NT2/D1 (cell line): ENCODE data around the gene CAPN12.

ENCODE experiments used
- DNase-seq: peaks from one replicate; pipeline ENCODE4 v3.0.0-alpha.2; 2011; ENCODE audit warnings: low read depth, low spot score
- H3K27me3 ChIP-seq: 2 replicates; pipeline ENCODE4 v1.6.0; 2011; ENCODE audit warnings: mild to moderate bottlenecking; ENCODE audit not compliant: insufficient read length, insufficient read depth
- H3K36me3 ChIP-seq: 2 replicates; pipeline ENCODE4 v1.6.1; 2011; ENCODE audit warnings: mild to moderate bottlenecking, low read length, mixed read lengths; ENCODE audit not compliant: insufficient read depth, insufficient read length
- H3K4me1 ChIP-seq: 2 replicates; pipeline ENCODE4 v1.5.1; 2011; ENCODE audit not compliant: insufficient read depth, insufficient read length
- H3K4me3 ChIP-seq: 2 replicates; pipeline ENCODE4 v1.5.1; 2011; ENCODE audit warnings: low read depth; ENCODE audit not compliant: insufficient read length
- H3K9ac ChIP-seq: 2 replicates; pipeline ENCODE4 v1.6.0; 2011; ENCODE audit warnings: low read depth; ENCODE audit not compliant: insufficient read length
- H3K9me3 ChIP-seq: 2 replicates; pipeline ENCODE4 v1.5.1; 2011; ENCODE audit warnings: mild to moderate bottlenecking, low read length; ENCODE audit not compliant: insufficient read depth
- SUZ12 ChIP-seq: IDR thresholded peaks from 2 replicates; pipeline ENCODE4 v1.6.1; 2011; ENCODE audit not compliant: insufficient read length, insufficient read depth; ENCODE audit errors: extremely low read depth
- YY1 ChIP-seq: IDR thresholded peaks from 2 replicates; pipeline ENCODE4 v1.6.1; 2011; ENCODE audit not compliant: insufficient read length, insufficient read depth
- ZNF274 ChIP-seq: IDR thresholded peaks from 2 replicates; pipeline ENCODE4 v1.6.1; 2011; ENCODE audit warnings: mild to moderate bottlenecking, low read depth, low read length

The CAPN12 gene

GRCh38 chr19:38745316-38745715 is 1.0 kb upstream of the CAPN12 start:
- H3K9ac ChIP-seq = peak overlapping the region; percentile 4
- no peaks in the 10 kb centered on the region for H3K9me3 ChIP-seq
- H3K36me3 ChIP-seq = no peaks in the 10 kb centered on the region
- H3K27me3 ChIP-seq = peaks cover 6% of the 10 kb centered on the region
- no peak for DNase-seq
- TF ChIP-seq SUZ12 (no peak), ZNF274 (no peak), YY1 (no peak)
- H3K4me3 ChIP-seq = no peak overlapping the region
- no peaks in the 10 kb centered on the region for H3K4me1 ChIP-seq

DNA sequence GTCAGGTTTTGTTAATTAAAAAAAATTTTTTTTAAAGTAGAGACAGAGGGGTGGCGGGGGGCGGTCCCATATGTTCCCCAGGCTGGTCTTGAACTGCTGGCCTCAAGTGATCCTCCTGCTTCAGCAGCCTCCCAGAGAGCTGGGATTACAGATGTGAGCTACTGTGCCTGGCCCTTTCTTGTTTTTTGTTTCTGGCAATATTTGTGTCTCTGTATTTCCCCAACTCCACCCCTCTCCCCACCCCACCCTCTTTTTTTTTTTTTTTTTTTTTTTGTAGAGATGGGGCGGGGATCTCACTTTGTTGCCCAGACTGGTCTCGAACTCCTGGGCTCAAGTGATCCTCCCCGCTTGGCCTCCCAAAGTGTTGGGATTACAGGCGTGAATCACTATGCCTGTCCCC is 600 bp upstream of the CAPN12 start:
- Histone ChIP-seq H3K4me1 (no peaks in the 10 kb centered on the region), H3K9me3 (no peaks in the 10 kb centered on the region), H3K9ac (no peak overlapping the region), H3K27me3 (peaks cover 6% of the 10 kb centered on the region), H3K4me3 (no peak overlapping the region), H3K36me3 (no peaks in the 10 kb centered on the region)
- DNase-seq = no peak
- no peak for TF ChIP-seq SUZ12
- no peak for TF ChIP-seq YY1
- TF ChIP-seq ZNF274 = no peak

DNA sequence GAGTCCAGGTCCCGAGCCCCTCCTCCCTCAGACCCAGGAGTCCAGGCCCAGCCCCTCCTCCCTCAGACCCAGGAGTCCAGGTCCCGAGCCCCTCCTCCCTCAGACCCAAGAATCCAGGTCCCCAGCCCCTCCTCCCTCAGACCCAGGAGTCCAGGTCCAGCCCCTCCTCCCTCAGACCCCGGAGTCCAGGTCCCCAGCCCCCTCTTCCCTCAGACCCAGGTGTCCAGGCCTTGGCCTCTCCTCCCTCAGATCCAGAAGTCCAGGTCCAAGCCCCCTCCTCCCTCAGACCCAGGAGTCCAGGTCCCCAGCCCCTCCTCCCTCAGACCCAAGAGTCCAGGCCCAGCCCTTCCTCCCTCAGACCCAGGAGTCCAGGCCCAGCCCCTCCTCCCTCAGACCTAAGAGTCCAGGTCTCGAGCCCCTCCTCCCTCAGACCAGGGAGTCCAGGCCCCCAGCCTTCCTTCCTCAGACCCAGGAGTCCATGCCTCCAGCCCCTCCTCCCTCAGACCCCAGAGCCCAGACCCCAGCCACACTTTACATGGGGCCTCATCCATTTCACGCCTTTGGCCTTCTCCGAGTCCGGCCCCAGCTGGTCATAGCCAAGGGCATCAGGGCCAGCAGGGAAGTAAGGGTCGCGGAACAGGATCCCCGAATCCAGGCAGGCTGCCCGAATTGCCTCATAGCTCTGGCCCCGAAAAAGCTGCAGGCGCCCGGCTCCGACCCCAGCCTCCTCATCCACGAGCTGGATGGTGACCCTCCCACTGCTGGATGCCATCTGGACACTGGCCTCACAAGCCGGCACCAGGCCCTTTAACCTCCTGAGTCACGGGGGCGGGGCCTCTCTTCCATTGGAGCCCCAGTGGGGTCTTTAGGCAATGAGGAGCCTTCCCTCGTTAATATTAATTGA is 628 bp downstream of the CAPN12 start:
- Histone ChIP-seq H3K9ac (peak overlapping the region; percentile 32), H3K4me3 (no peak overlapping the region)
- no peak for TF ChIP-seq ZNF274

GRCh38 chr19:38742906-38743305 is 1.4 kb downstream of the CAPN12 start:
- no peak overlapping the region for H3K9ac ChIP-seq
- H3K27me3 ChIP-seq = peaks cover 6% of the 10 kb centered on the region
- no peak for DNase-seq
- no peaks in the 10 kb centered on the region for H3K9me3 ChIP-seq
- no peaks in the 10 kb centered on the region for H3K36me3 ChIP-seq
- H3K4me1 ChIP-seq = no peaks in the 10 kb centered on the region
- H3K4me3 ChIP-seq = no peak overlapping the region
- no peak for TF ChIP-seq ZNF274
- TF ChIP-seq SUZ12 = no peak
- no peak for TF ChIP-seq YY1

More for the DNA sequence above, 628 bp downstream of the CAPN12 start:
- no peak for DNase-seq
- Histone ChIP-seq H3K4me1 (no peaks in the 10 kb centered on the region), H3K27me3 (peaks cover 6% of the 10 kb centered on the region), H3K9me3 (no peaks in the 10 kb centered on the region), H3K36me3 (no peaks in the 10 kb centered on the region)

DNA sequence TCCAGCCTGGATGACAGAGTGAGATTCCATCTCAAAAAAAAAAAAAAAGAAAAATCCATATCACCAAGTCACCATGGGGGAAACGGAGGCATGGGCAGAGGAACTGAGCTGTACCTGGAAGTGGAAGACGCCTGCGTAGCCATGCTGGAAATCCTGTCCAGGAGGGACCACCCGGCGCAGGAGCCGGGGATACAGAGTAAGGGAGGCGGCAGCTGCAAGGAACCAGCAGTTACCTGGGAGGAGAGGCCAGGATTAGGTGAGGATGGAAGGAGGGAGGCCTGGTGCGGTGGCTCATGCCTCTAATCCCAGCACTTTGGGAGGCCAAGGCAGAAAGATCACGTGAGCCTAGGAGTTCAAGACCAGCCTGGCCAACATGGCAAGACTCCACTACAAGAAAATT is 2.0 kb downstream of the CAPN12 start:
- Histone ChIP-seq H3K9me3 (no peaks in the 10 kb centered on the region), H3K9ac (no peak overlapping the region), H3K36me3 (no peaks in the 10 kb centered on the region), H3K4me1 (peaks cover under 1% of the 10 kb centered on the region), H3K27me3 (peaks cover 6% of the 10 kb centered on the region), H3K4me3 (no peak overlapping the region)
- no peak for DNase-seq
- TF ChIP-seq SUZ12 (no peak), YY1 (no peak), ZNF274 (no peak)

DNA sequence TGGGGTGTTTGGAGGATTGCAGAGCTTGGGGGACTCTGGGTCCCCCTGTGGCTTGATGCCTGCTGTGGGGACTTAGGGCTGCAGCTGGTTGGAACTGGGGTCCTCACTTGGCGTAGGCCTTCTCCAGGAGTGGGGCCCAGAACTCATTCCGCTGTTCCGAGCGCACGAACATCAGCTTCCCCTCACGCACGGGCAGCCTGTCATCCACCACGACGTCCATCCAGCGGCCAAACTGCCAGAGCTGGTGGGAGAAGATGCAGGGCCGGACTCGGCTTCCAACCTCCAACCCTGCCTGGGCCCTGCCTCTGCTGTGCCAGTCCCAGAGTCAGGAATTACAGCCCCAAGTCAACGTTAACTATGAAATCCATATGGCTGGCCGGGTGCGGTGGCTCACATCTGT is 2.6 kb downstream of the CAPN12 start:
- H3K9me3 ChIP-seq = no peaks in the 10 kb centered on the region
- H3K9ac ChIP-seq = no peak overlapping the region
- H3K36me3 ChIP-seq = no peaks in the 10 kb centered on the region
- TF ChIP-seq YY1 (no peak), SUZ12 (no peak), ZNF274 (no peak)
- DNase-seq = no peak
- H3K4me3 ChIP-seq = no peak overlapping the region
- H3K27me3 ChIP-seq = peaks cover 3% of the 10 kb centered on the region
- peaks cover 2% of the 10 kb centered on the region for H3K4me1 ChIP-seq

DNA sequence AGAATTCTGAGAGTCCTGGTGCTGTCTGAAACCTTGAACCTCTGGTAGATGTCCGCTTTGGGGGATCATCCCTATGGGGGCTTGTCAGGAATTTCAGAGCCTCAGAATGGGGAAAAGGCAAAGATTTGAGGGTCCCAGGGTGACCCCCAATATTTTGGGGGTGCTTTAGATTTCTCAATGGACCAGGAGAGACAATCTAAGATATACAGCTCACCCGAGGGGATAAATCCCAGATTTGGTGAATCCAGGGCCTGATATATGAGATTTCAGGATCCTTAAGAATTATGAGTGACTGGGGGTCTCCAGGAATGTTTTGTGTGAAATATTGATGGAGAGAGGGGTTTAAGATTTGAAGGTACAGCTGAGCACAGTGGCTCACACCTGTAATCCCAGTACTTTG is 3.3 kb downstream of the CAPN12 start:
- no peak for TF ChIP-seq SUZ12
- TF ChIP-seq YY1 = no peak
- TF ChIP-seq ZNF274 = no peak
- Histone ChIP-seq H3K36me3 (no peaks in the 10 kb centered on the region), H3K4me1 (peaks cover 2% of the 10 kb centered on the region), H3K27me3 (peaks cover 3% of the 10 kb centered on the region), H3K9ac (no peak overlapping the region), H3K9me3 (no peaks in the 10 kb centered on the region), H3K4me3 (no peak overlapping the region)
- no peak for DNase-seq
